HS-5 (cell line): ENCODE data around the gene UBE2N.
A peak's percentile ranks its signal among the peaks of the same experiment; 100 is the strongest.

ENCODE experiments used
- DNase-seq: peaks from one replicate; pipeline ENCODE4 v3.0.0-alpha.2; 2012; ENCODE audit warnings: low read depth

The UBE2N gene

GRCh38 chr12:93441617-93442410 is at the start of gene UBE2N:
TSS of gene UBE2N (minus strand) at chr12:93441947. CDS start at chr12:93441884, 63 bp downstream.
- DNase-seq: peak; percentile 73

GRCh38 chr12:93484315-93484981 is 42.7 kb upstream of the UBE2N start:
- DNase-seq: no peak

GRCh38 chr12:93483151-93483807 is 41.5 kb upstream of the UBE2N start:
- DNase-seq: no peak

GRCh38 chr12:93482721-93483120 is 41.0 kb upstream of the UBE2N start:
- no peak for DNase-seq

- no peak for DNase-seq
Measured at GRCh38 chr12:93476555-93476954, 34.8 kb upstream of the UBE2N start.

- DNase-seq: no peak
Measured at GRCh38 chr12:93469386-93469785, 27.6 kb upstream of the UBE2N start.

- DNase-seq: no peak
Measured at GRCh38 chr12:93468008-93468371, 26.2 kb upstream of the UBE2N start.

GRCh38 chr12:93467351-93468007 is 25.7 kb upstream of the UBE2N start, which contains the start of gene MRPL42:
TSS of gene MRPL42 (plus strand) at chr12:93467514. CDS start at chr12:93469286, 1,772 bp downstream.
- peak; percentile 71 for DNase-seq

GRCh38 chr12:93466625-93467350 is 25.0 kb upstream of the UBE2N start:
- no peak for DNase-seq

- no peak for DNase-seq
Measured at GRCh38 chr12:93465841-93466240, 24.1 kb upstream of the UBE2N start.

GRCh38 chr12:93461503-93461902 is 19.8 kb upstream of the UBE2N start:
- no peak for DNase-seq

- no peak for DNase-seq
Measured at GRCh38 chr12:93460902-93461301, 19.2 kb upstream of the UBE2N start.

GRCh38 chr12:93460003-93460402 is 18.3 kb upstream of the UBE2N start:
- no peak for DNase-seq

GRCh38 chr12:93459097-93459496 is 17.4 kb upstream of the UBE2N start:
- DNase-seq: no peak

- DNase-seq: no peak
Measured at GRCh38 chr12:93456077-93456476, 14.3 kb upstream of the UBE2N start.

- no peak for DNase-seq
Measured at GRCh38 chr12:93453633-93454032, 11.9 kb upstream of the UBE2N start.

GRCh38 chr12:93451423-93452158 is 9.8 kb upstream of the UBE2N start:
- no peak for DNase-seq

GRCh38 chr12:93449277-93449676 is 7.5 kb upstream of the UBE2N start:
- no peak for DNase-seq

- DNase-seq: no peak
Measured at GRCh38 chr12:93448796-93449195, 7.0 kb upstream of the UBE2N start.

- DNase-seq: no peak
Measured at GRCh38 chr12:93447555-93448290, 6.0 kb upstream of the UBE2N start.
